Measurements from ENCODE around the gene TAAR6. TPM values are rescaled to one million over a fixed set of nuclear protein-coding genes. Genes with fewer than 3 reads are reported as not detected.

Gene TAAR6
- total and polyA plus RNA-seq, 2 of the 4 experiments (the other 2 are of a cell fraction), result not detected

- intact Hi-C loops (cut with micrococcal nuclease) (no loop called here), dilution Hi-C loops (cut with HindIII; ENCODE audit: low sequenced_read_pairs, unreplicated experiment) (no loop called here), in situ Hi-C loops (cut with MboI; ENCODE audit: low sequenced_read_pairs) (no loop called here)
- TF ChIP-seq BHLHE40 (IDR thresholded peaks at IDR 0.05; ENCODE audit: low read depth, low read length) (no peak), MXI1 (IDR thresholded peaks at IDR 0.05; ENCODE audit: borderline replicate concordance, low read depth, low read length) (no peak), CTCF (conservative IDR thresholded peaks at IDR 0.05; ENCODE audit: low read depth, low read length) (no peak), USF2 (IDR thresholded peaks at IDR 0.05; ENCODE audit: low read depth, low read length) (no peak), RFX5 (IDR thresholded peaks at IDR 0.05; ENCODE audit: low read depth, low read length) (no peak)
- ChIA-PET POLR2A (ENCODE audit: unreplicated experiment) (no interaction called here), CTCF (interaction anchor here (0.9 kb wide), 1 partner anchor 11 kb away, joined by 3 read pairs; no protein-coding TSS in a partner anchor)
- Histone ChIP-seq H3K4me2 (ENCODE audit: low read depth, low read length) (no peak overlapping the region), H3K9me1 (ENCODE audit: insufficient read depth, low read length) (no peaks in the 10 kb centered on the region), H3K4me3 (ENCODE audit: insufficient read depth, low read depth, low read length) (no peak overlapping the region), H3K14ac (replicated peaks; ENCODE audit: low read depth, low read length) (no peak overlapping the region), H3K79me1 (ENCODE audit: low read depth in 1 of 2, low read length in 2 of 2) (no peaks in the 10 kb centered on the region), H2BK20ac (ENCODE audit: low read depth, low read length) (no peak overlapping the region), H2AK9ac (replicated peaks; ENCODE audit: low read depth, low read length, poor library complexity) (no peak overlapping the region), H3K23ac (ENCODE audit: low read depth, low read length) (no peak overlapping the region), H2AFZ (replicated peaks; ENCODE audit: low read length, poor library complexity) (no peak overlapping the region), H4K8ac (ENCODE audit: low read depth in 2 of 2, low read length in 2 of 2) (no peak overlapping the region), H4K20me1 (ENCODE audit: insufficient read depth, low read length) (no peaks in the 10 kb centered on the region), H2AK5ac (ENCODE audit: low read depth, low read length) (no peak overlapping the region), H4K91ac (ENCODE audit: insufficient read depth, low read depth, low read length) (no peak overlapping the region), H3K9ac (ENCODE audit: low read depth, low read length) (no peak overlapping the region), H3K4me1 (ENCODE audit: control insufficient read depth, insufficient read depth, low read length) (no peaks in the 10 kb centered on the region), H2BK120ac (ENCODE audit: low read depth, low read length) (no peak overlapping the region), H3K18ac (ENCODE audit: low read depth, low read length) (no peak overlapping the region), H4K5ac (ENCODE audit: low read depth, low read length) (no peak overlapping the region), H3K27ac (ENCODE audit: insufficient read depth, low read length) (no peak overlapping the region), H3K56ac (ENCODE audit: extremely low read depth, insufficient read depth, low read length) (no peak overlapping the region), H3K9me3 (ENCODE audit: control insufficient read depth, insufficient read depth, low read length) (peaks cover 6% of the 10 kb centered on the region; the same call in 1 of the 2 replicates), H2BK15ac (ENCODE audit: low read depth, low read length) (no peak overlapping the region), H2BK5ac (ENCODE audit: low read depth, low read length, poor library complexity, severe bottlenecking) (no peak overlapping the region), H3K27me3 (ENCODE audit: control insufficient read depth, insufficient read depth, low read length) (peaks cover 26% of the 10 kb centered on the region), H3K36me3 (ENCODE audit: control insufficient read depth, insufficient read depth, low read length) (no peaks in the 10 kb centered on the region), H3K4ac (ENCODE audit: low read depth, low read length) (no peak overlapping the region)
- no CpG with 5 or more reads among the region's 2 CpGs for WGBS, 2 experiments (ENCODE audit: extremely low coverage in 2 of 2, insufficient read length in 1 of 2)
- ATAC-seq (ENCODE audit: low read depth) (no peak), DNase-seq (no peak)
- BruUV-seq (replicated peaks), result no TSS peak
These were observed 43.7 kb upstream of the TAAR6 start for GRCh38 chr6:132526461-132526860.
